RWPE1 (cell line): ENCODE results near the gene ATP2B3.

Experiments used
- CTCF ChIA-PET: fragments of 350-600 bp; sonication (Branson Sonifier 250); formaldehyde crosslinking; extraction: SDS; loops from one replicate; lab custom pipeline; 2021; lab: Yijun Ruan, JAX
- POLR2A ChIA-PET: fragments of 400-600 bp; formaldehyde crosslinking; extraction: SDS; loops from one replicate; lab custom pipeline; 2020; ENCODE audit warnings: antibody characterized with exemption; ENCODE audit not compliant: low non-redundant PET; lab: Yijun Ruan, JAX
- DNase-seq: peaks from one replicate; pipeline ENCODE4 v3.0.0; 2012; ENCODE audit warnings: low spot score
- H3K27ac ChIP-seq: fragments of 450-650 bp; 2 replicates; pipeline ENCODE4 v1.5.1; 2017
- TF ChIP-seq, protein P1 (sequence below): fragments of 450-650 bp; conservative IDR thresholded peaks from 2 replicates; pipeline ENCODE4 v1.5.1; 2017; ENCODE audit warnings: low read depth, mild to moderate bottlenecking

ATP2B3 gene

DNA sequence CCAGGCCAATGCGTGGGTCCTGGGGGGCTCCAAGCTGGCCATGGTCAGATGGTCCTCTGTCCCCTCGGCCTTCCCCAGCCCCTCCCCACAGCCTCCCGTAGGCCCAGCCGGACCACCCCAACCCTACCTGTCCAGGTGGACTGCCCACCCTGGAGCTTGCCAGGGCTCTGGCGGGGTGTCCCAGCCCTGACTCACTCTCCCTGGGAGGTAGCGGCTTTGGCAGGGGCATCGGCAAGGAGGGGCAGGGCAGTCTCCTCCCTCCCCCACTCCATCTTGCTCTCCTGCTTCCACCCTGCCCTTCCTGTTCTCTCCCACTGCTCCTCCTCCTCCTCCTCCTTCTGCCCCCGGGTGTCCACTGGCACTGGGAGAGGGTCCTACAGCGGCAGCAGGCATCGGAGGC is 15.3 kb upstream of the ATP2B3 start:
- DNase-seq = no peak
- TF ChIP-seq, protein P1, sequence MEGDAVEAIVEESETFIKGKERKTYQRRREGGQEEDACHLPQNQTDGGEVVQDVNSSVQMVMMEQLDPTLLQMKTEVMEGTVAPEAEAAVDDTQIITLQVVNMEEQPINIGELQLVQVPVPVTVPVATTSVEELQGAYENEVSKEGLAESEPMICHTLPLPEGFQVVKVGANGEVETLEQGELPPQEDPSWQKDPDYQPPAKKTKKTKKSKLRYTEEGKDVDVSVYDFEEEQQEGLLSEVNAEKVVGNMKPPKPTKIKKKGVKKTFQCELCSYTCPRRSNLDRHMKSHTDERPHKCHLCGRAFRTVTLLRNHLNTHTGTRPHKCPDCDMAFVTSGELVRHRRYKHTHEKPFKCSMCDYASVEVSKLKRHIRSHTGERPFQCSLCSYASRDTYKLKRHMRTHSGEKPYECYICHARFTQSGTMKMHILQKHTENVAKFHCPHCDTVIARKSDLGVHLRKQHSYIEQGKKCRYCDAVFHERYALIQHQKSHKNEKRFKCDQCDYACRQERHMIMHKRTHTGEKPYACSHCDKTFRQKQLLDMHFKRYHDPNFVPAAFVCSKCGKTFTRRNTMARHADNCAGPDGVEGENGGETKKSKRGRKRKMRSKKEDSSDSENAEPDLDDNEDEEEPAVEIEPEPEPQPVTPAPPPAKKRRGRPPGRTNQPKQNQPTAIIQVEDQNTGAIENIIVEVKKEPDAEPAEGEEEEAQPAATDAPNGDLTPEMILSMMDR = no peak
- ChIA-PET POLR2A (no interaction called here), CTCF (interaction anchor here (0.6 kb wide), 1 partner anchor 95 kb away, joined by 3 read pairs; no protein-coding TSS in a partner anchor)
- peak overlapping the region; percentile 81 for H3K27ac ChIP-seq

DNA sequence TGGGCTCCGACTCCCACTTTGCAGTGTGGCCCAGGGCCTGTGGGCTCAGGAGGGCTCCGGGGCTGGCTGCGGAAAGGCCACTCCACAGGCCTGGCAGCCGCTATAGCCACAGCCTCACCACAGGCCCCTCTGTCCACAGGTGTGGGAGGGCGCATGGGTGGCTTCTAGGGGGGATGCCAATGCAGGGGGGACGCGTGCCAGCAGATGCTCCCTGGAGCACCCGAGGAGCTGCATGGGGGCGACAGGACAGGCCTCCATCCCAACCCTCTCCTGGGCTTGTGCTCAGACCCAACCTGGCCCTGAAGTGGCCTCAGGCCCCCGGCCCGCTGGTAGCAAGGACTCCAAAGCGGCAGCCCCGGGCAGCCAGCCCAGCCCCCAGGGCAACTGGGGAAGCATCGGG is 14.6 kb upstream of the ATP2B3 start:
- DNase-seq = no peak
- CTCF ChIA-PET = no interaction called here
- TF ChIP-seq, protein P1 = no peak
- POLR2A ChIA-PET = no interaction called here
- peak overlapping the region; percentile 81 for H3K27ac ChIP-seq

DNA sequence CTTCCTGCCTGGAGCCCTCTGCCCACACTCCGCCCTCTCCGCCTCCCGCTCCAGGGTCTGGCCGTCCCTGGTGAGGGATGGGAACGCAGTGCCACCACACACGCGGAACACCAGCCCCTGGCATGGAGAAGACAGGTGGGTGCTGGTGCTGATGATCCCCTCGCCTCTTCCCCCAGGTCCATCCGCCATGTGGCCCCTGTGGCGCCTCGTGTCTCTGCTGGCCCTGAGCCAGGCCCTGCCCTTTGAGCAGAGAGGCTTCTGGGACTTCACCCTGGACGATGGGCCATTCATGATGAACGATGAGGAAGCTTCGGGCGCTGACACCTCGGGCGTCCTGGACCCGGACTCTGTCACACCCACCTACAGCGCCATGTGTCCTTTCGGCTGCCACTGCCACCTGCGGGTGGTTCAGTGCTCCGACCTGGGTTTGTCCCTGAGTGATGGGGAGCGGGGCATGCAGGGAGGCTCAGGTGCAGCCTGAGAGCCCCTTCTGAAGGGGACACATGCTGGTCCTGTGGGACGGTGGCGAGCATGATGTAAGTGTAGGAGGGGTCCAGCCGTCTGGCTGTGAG is 12.9 kb upstream of the ATP2B3 start:
- CTCF ChIA-PET = interaction anchor here (0.7 kb wide), 1 partner anchor 13 kb away, joined by 4 read pairs; no protein-coding TSS in a partner anchor
- TF ChIP-seq, protein P1 = no peak
- DNase-seq = no peak
- H3K27ac ChIP-seq = peak overlapping the region; percentile 81
- POLR2A ChIA-PET = no interaction called here

DNA sequence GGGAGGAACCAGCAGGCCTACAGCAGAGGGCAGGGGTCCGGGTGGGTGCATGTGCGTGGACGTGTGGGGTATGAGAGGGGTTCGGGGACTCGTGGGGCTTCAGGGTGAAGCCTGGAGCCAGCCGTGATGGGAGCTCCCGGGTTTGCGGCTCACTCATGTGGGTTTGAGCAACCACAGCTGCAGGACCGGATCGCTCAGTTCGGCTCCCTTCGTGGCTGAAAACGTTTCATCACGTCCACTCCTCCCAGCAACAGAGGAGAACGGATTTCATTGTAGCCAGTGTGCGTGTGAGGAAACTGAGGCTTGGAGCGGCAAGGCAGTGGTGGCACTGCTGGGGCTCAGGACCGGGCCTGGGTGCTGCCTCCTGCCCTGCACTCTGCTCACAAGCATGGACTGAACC is 12.1 kb upstream of the ATP2B3 start:
- CTCF ChIA-PET = no interaction called here
- TF ChIP-seq, protein P1 = no peak
- peak overlapping the region; percentile 81 for H3K27ac ChIP-seq
- DNase-seq = no peak
- POLR2A ChIA-PET = no interaction called here

DNA sequence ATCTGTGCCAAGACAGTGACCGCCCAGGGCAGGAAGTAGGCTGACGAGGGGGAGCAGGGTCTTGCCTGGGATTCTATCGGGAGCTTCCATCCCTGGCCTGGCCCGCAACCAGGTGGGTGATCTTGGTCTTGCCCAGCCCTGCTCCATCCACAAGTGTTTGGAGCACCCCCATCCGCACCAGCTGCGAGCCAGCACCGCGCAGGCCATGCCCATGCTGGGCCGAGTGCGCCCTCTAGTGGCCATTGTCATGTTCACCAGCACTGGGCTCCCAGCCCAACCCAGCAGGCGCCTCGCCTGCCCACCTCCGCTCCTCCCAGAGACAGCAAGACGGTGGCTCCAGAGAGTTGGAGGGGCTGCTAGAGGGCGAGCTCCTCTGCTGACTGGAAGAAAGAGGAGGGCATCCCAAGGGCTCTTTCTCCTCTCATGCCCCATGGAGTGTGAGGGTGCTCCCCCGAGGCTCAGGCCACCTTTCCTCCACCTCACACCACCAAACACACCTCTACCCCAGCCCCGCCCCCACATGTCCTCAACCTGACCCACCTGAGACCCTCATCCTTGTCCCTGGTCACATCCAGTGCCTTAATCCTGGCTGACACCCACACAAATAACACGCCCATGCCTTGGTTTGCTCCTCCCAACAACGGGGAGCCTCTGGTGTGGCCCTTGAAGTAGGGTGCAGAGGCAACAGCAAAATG is 9.8 kb upstream of the ATP2B3 start:
- TF ChIP-seq, protein P1 = peak; percentile 72
- POLR2A ChIA-PET = no interaction called here
- CTCF ChIA-PET = interaction anchor here (0.7 to 2.2 kb wide), 11 partner anchors 13 to 478 kb away, joined by 3 to 13 read pairs (median 4); partner anchors contain the start of genes BGN and HAUS7
- DNase-seq = peak; percentile 76
- peak overlapping the region; percentile 81 for H3K27ac ChIP-seq

DNA sequence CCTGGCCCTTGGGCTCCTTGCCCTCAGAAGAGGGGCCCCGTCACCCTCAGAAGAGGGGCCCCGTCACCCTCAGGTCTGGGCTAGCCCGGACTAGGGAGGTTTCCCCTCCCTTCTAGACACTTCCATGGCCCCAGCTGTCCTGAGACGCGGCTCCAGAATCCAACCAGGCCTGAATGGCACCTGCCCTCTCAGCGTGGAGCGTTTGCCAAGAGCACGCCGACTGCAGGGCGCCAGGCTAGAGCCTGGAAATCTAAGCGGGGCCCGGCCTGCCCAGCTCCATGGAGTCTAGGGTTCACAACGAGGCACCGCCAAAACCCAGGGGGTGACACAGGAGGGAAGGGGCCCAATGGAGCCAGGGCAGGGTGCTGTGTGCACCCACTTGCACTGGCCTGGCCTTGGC is 7.8 kb upstream of the ATP2B3 start:
- H3K27ac ChIP-seq = peak overlapping the region; percentile 81
- ChIA-PET CTCF (interaction anchor here (1.1 kb wide), 2 partner anchors 39 to 49 kb away, joined by 4 to 5 read pairs; partner anchors contain the start of gene HAUS7), POLR2A (no interaction called here)
- TF ChIP-seq, protein P1 = no peak
- DNase-seq = no peak
